Measurements from ENCODE around the gene SMAD5. TPM values are rescaled to one million over a fixed set of nuclear protein-coding genes. Genes with fewer than 3 reads are reported as not detected.

Gene SMAD5
- total and polyA plus RNA-seq, 9 donors = 27.9 to 61.8 (median 38.4) TPM

DNA sequence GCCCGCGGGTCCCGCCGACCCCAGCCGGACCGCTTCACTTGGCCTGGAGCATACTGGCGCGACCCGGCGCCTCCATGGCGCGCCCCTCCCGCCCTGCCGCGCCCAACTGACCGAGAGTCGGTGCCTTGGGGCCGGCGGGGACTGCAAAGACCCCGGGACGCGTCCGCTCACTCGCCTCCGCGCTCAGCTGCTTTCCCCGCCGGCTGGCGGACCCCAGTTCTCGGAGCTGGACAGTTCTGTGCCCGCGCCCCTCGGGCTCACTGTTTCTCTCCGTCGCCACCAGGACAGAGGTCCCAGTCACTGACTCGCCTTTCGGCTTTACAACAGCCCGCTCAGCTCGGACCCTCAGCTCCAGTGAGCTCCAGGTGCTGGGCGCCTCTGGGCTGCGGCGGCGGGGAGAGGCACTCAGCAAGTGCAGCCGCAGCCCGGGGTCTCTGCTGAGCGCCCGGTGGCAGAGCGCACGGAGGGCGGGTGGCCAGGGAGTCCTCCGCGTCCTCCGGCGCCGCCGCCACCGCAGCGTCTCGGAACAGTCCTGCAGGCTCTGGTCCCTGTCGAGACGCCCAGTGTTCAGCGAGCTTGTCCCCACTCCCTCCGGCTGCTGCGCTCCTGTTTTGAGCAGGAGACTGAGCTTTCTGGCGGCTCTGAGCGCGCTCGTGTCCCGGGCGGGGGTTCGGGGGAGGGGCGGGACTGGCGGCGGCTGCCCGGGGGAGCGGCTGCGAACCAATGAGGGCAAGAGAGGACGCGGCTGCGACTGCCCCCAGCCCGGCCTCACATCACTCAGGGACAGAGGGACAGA is 60.1 kb downstream of the SMAD5 start, which contains the start of gene SMIM32:
TSS of gene SMIM32 (minus strand) at position 637 of the 796 bp plus-strand sequence. CDS start 638 bp downstream, outside the sequence.
- H3K27me3 ChIP-seq (ENCODE audit: control insufficient read depth, insufficient read depth, low read length) = peaks cover 60% of the 10 kb centered on the region
- H3K27ac ChIP-seq (ENCODE audit: low read length) = no peak within 1 kb of the TSS
- under 1% methylated on average over 73 of the region's 81 CpGs for WGBS (ENCODE audit: insufficient coverage)
- peaks cover 11% of the 10 kb centered on the region for H3K36me3 ChIP-seq (ENCODE audit: control insufficient read depth, insufficient read depth, low read length)
- H3K4me3 ChIP-seq (ENCODE audit: low read length) = peak within 1 kb of the TSS; percentile 49
- H3K9me3 ChIP-seq (replicated peaks; ENCODE audit: control insufficient read depth, low read depth, low read length) = no peaks in the 10 kb centered on the region
- DNase-seq = peak; percentile 49
- peaks cover 20% of the 10 kb centered on the region for H3K4me1 ChIP-seq (ENCODE audit: control insufficient read depth, insufficient read depth, low read length)

DNA sequence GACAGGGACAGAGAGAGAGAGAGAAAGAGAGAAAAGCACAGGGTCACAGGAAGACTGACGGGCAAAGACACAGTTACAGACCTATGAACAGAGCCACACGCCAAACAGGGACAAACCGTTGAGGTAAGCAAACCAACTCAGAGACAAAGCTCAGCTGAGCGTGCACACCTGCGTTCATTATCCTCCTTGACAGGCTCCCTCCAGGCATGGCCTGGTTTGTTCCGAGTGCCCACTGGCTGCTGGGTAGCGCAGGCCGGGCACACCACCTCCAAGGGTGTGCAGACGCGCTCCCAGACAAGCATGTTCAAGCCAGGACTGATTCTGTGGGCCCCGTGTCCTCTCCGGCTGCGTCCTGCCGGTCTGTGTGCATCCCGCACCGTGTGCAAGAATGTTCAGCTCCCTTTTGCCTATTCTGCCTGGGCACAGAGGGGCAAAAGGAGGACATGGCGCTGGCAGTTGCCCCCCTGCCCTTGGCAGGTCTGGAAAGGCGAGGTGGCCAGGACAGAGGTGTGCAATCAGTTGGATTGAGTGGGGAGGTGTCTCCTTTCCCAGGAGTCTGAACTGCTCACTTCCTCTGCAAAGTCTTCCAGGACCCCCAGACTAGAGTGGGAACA is 60.8 kb downstream of the SMAD5 start:
- no peak overlapping the region for H3K27ac ChIP-seq (ENCODE audit: low read length)
- 37% methylated on average over 16 of the region's 18 CpGs for WGBS (ENCODE audit: insufficient coverage)

DNA sequence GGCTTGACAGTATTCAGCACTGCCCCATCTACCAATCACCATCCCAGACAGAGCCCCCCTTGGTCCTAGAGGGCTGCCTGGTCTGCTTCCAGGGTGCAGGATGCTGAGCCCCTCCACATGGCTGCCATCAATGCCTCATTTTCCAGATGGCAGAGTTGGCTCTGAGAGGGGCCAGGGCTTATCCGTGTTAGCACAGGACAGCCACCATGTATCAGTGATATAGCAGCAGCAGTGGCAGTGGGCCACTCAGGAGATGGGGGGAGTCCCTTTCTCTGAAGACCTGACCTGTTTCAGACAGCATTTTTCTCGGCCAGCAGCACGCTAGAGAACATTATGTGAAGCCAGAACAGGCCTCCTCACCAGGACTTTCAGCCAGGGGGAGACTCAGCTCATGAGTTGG is 61.9 kb downstream of the SMAD5 start:
- peaks cover 62% of the 10 kb centered on the region for H3K27me3 ChIP-seq (ENCODE audit: control insufficient read depth, insufficient read depth, low read length)
- H3K9me3 ChIP-seq (replicated peaks; ENCODE audit: control insufficient read depth, low read depth, low read length) = no peaks in the 10 kb centered on the region
- peaks cover 20% of the 10 kb centered on the region for H3K4me1 ChIP-seq (ENCODE audit: control insufficient read depth, insufficient read depth, low read length)
- no peak for DNase-seq
- H3K27ac ChIP-seq (ENCODE audit: low read length) = no peak overlapping the region
- WGBS (ENCODE audit: insufficient coverage) = 73% methylated on average over 3 of the region's 3 CpGs
- H3K4me3 ChIP-seq (ENCODE audit: low read length) = no peak overlapping the region
- no peaks in the 10 kb centered on the region for H3K36me3 ChIP-seq (ENCODE audit: control insufficient read depth, insufficient read depth, low read length)

More for the DNA sequence above, 60.8 kb downstream of the SMAD5 start:
- H3K36me3 ChIP-seq (ENCODE audit: control insufficient read depth, insufficient read depth, low read length) = peaks cover 4% of the 10 kb centered on the region
- no peak for DNase-seq
- no peaks in the 10 kb centered on the region for H3K9me3 ChIP-seq (replicated peaks; ENCODE audit: control insufficient read depth, low read depth, low read length)
- H3K4me3 ChIP-seq (ENCODE audit: low read length) = peak overlapping the region; percentile 49
- H3K27me3 ChIP-seq (ENCODE audit: control insufficient read depth, insufficient read depth, low read length) = peaks cover 60% of the 10 kb centered on the region
- peaks cover 20% of the 10 kb centered on the region for H3K4me1 ChIP-seq (ENCODE audit: control insufficient read depth, insufficient read depth, low read length)

DNA sequence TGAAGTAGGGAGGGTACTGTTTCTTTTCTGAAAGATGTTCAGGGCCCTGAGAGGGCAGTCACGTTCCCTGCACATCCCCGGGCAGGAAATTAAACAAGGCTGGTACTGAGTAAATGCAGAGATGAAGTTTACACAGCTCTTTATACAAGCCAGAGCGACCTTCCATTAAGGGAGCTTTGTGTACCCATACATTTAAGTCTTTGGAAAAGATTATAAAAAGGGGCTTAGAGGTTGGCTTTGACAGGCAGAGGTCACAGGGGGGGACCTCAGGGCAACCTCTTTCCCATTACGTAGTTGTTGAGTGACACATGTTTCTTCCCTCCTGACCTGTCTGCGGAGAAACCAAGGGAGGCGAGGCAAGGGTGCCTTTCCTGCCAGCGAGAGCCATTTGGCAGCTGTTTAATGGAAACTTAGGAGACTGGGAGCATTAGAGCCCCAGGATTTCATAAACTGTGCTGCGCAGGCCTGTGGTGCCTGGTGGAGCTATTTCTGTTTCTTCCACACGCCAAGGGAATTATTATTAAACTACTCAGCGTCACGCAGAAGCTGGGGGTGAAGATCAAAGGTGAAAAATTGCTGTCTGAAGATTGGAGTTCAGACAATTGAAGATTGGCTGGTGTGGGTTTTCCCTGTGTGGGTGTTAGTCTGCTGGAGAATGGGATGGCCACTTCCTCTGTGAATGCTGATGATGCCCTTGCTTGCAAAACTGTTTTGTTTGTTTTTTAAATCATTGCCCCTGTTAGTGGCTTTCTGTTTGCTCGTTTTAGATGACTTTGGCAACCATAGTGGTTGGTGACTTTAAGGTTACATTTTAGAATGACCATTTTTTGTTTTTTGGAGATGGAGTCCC is 63.6 kb downstream of the SMAD5 start:
- Histone ChIP-seq H3K27me3 (ENCODE audit: control insufficient read depth, insufficient read depth, low read length) (peaks cover 48% of the 10 kb centered on the region), H3K27ac (ENCODE audit: low read length) (no peak overlapping the region), H3K4me3 (ENCODE audit: low read length) (no peak overlapping the region), H3K9me3 (replicated peaks; ENCODE audit: control insufficient read depth, low read depth, low read length) (no peaks in the 10 kb centered on the region), H3K4me1 (ENCODE audit: control insufficient read depth, insufficient read depth, low read length) (peaks cover 17% of the 10 kb centered on the region), H3K36me3 (ENCODE audit: control insufficient read depth, insufficient read depth, low read length) (no peaks in the 10 kb centered on the region)
- 80% methylated on average over 7 of the region's 12 CpGs for WGBS (ENCODE audit: insufficient coverage)
- no peak for DNase-seq

GRCh38 chr5:136197462-136198142 is 65.0 kb downstream of the SMAD5 start:
- WGBS (ENCODE audit: insufficient coverage) = 85% methylated on average over 3 of the region's 4 CpGs
- Histone ChIP-seq H3K9me3 (replicated peaks; ENCODE audit: control insufficient read depth, low read depth, low read length) (no peaks in the 10 kb centered on the region), H3K36me3 (ENCODE audit: control insufficient read depth, insufficient read depth, low read length) (no peaks in the 10 kb centered on the region)

DNA sequence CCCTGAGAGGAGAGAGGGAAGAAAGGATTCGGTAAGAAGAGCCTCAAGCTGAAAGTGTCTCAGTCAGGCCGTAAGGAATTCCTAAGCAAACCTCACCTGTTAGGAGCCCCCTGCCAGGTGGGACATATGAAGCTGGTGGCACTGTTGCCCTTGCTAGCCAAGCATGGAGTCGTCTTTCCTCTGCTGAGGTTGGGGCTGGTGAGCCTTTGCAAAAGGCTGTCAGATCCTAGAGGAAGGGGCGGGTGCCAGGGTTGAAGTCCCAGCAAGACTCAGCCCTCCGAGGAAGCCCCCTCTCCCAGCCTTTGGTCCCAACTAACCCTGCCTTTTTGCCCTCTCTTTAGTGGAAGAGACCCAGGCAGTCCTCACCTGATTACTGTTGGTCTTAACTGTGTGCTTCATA is 65.8 kb downstream of the SMAD5 start:
- H3K9me3 ChIP-seq (replicated peaks; ENCODE audit: control insufficient read depth, low read depth, low read length) = no peaks in the 10 kb centered on the region
- no peak overlapping the region for H3K4me3 ChIP-seq (ENCODE audit: low read length)
- H3K36me3 ChIP-seq (ENCODE audit: control insufficient read depth, insufficient read depth, low read length) = no peaks in the 10 kb centered on the region
- 94% methylated on average over 2 of the region's 5 CpGs for WGBS (ENCODE audit: insufficient coverage)
- peaks cover 33% of the 10 kb centered on the region for H3K27me3 ChIP-seq (ENCODE audit: control insufficient read depth, insufficient read depth, low read length)
- no peak overlapping the region for H3K27ac ChIP-seq (ENCODE audit: low read length)
- H3K4me1 ChIP-seq (ENCODE audit: control insufficient read depth, insufficient read depth, low read length) = peaks cover 4% of the 10 kb centered on the region
- DNase-seq = no peak

More at GRCh38 chr5:136197462-136198142, 65.0 kb downstream of the SMAD5 start:
- DNase-seq = no peak
- Histone ChIP-seq H3K27ac (ENCODE audit: low read length) (no peak overlapping the region), H3K4me3 (ENCODE audit: low read length) (no peak overlapping the region), H3K4me1 (ENCODE audit: control insufficient read depth, insufficient read depth, low read length) (peaks cover 7% of the 10 kb centered on the region), H3K27me3 (ENCODE audit: control insufficient read depth, insufficient read depth, low read length) (peaks cover 39% of the 10 kb centered on the region)

- DNase-seq = no peak
- no peak overlapping the region for H3K4me3 ChIP-seq (ENCODE audit: low read length)
- 85% methylated on average over 7 of the region's 7 CpGs for WGBS (ENCODE audit: insufficient coverage)
- H3K27me3 ChIP-seq (ENCODE audit: control insufficient read depth, insufficient read depth, low read length) = peaks cover 23% of the 10 kb centered on the region
- H3K9me3 ChIP-seq (replicated peaks; ENCODE audit: control insufficient read depth, low read depth, low read length) = no peaks in the 10 kb centered on the region
- no peaks in the 10 kb centered on the region for H3K36me3 ChIP-seq (ENCODE audit: control insufficient read depth, insufficient read depth, low read length)
- H3K27ac ChIP-seq (ENCODE audit: low read length) = no peak overlapping the region
- peaks cover 2% of the 10 kb centered on the region for H3K4me1 ChIP-seq (ENCODE audit: control insufficient read depth, insufficient read depth, low read length)
Measured at GRCh38 chr5:136199408-136199807, 66.8 kb downstream of the SMAD5 start.

GRCh38 chr5:136200130-136200529 is 67.5 kb downstream of the SMAD5 start:
- peaks cover 16% of the 10 kb centered on the region for H3K27me3 ChIP-seq (ENCODE audit: control insufficient read depth, insufficient read depth, low read length)
- H3K4me3 ChIP-seq (ENCODE audit: low read length) = no peak overlapping the region
- H3K27ac ChIP-seq (ENCODE audit: low read length) = no peak overlapping the region

DNA sequence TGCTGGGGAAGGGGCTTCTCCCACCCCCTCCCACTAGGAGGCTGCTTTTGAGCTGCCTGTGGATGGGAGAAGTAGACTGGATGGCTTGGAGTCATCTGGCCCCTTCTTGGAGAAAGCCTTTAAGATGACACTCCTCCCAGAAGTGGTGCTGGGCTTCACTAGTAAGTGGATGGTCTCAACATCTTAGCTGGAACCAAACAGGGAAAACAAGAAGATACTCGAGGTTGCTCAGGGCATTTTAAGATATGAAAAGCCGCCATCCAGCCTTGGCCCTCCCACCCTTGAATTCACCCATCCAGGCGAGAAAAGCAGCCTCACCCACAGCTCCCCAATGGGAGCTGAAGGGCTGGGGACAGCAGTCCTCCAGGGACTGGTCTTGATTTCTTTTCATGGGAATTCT is 68.1 kb downstream of the SMAD5 start:
- 100% methylated on average over 1 of the region's 3 CpGs for WGBS (ENCODE audit: insufficient coverage)
- no peak for DNase-seq
- H3K4me3 ChIP-seq (ENCODE audit: low read length) = no peak overlapping the region
- no peaks in the 10 kb centered on the region for H3K9me3 ChIP-seq (replicated peaks; ENCODE audit: control insufficient read depth, low read depth, low read length)
- H3K4me1 ChIP-seq (ENCODE audit: control insufficient read depth, insufficient read depth, low read length) = peaks cover 2% of the 10 kb centered on the region
- H3K27me3 ChIP-seq (ENCODE audit: control insufficient read depth, insufficient read depth, low read length) = peaks cover 12% of the 10 kb centered on the region
- no peak overlapping the region for H3K27ac ChIP-seq (ENCODE audit: low read length)
- H3K36me3 ChIP-seq (ENCODE audit: control insufficient read depth, insufficient read depth, low read length) = no peaks in the 10 kb centered on the region

More at GRCh38 chr5:136200130-136200529, 67.5 kb downstream of the SMAD5 start:
- no peaks in the 10 kb centered on the region for H3K36me3 ChIP-seq (ENCODE audit: control insufficient read depth, insufficient read depth, low read length)
- H3K9me3 ChIP-seq (replicated peaks; ENCODE audit: control insufficient read depth, low read depth, low read length) = no peaks in the 10 kb centered on the region
- no peak for DNase-seq
- H3K4me1 ChIP-seq (ENCODE audit: control insufficient read depth, insufficient read depth, low read length) = peaks cover 2% of the 10 kb centered on the region
- WGBS (ENCODE audit: insufficient coverage) = 33% methylated on average over 1 of the region's 4 CpGs

All from muscle of leg (tissue), 11 donors.